ENCODE measurements around the gene TBC1D24. TPM values are rescaled to one million over a fixed set of nuclear protein-coding genes. Genes with fewer than 3 reads are reported as not detected.
"Not testable (repeated sequence)": the region's sequence is repeated elsewhere in the genome, so short reads cannot be mapped to it uniquely, and the experiment has no call there.

The TBC1D24 gene
- total and polyA plus RNA-seq, 2 experiments from 2014 or later: 5.4 to 21.0 TPM

- no peak for TF ChIP-seq ZNF462 (CRISPR knock-in tag; IDR thresholded peaks at IDR 0.05)
- no peak for TF ChIP-seq NANOG (IDR thresholded peaks at IDR 0.05; ENCODE audit: borderline replicate concordance)
- TF ChIP-seq ZNF114 (CRISPR knock-in tag; IDR thresholded peaks at IDR 0.05): no peak
- TF ChIP-seq ETS1 (IDR thresholded peaks at IDR 0.05): no peak
These were observed 59.0 kb downstream of the TBC1D24 start (continued) for GRCh38 chr16:2533912-2534311.

- not testable (repeated sequence) for DNase-seq (ENCODE audit: low spot score); H3K4me1 ChIP-seq (ENCODE audit: insufficient read depth); H3K27me3 ChIP-seq (ENCODE audit: insufficient read depth); H4K20me1 ChIP-seq (replicated peaks; ENCODE audit: insufficient read depth); H3K36me3 Mint-ChIP-seq (ENCODE audit: low read depth); H3K4me3 ChIP-seq; H3K4me2 ChIP-seq; H3K27ac ChIP-seq (ENCODE audit: low read depth); H3K9me3 Mint-ChIP-seq; H3K27ac Mint-ChIP-seq; H3K79me2 ChIP-seq (replicated peaks; ENCODE audit: insufficient read depth); H3K9me2 ChIP-seq (ENCODE audit: insufficient read depth); H3K4me3 Mint-ChIP-seq; H2AFZ ChIP-seq; ATAC-seq; H3K36me3 ChIP-seq (ENCODE audit: insufficient read depth)
- Mint-ChIP-seq H3K4me1 (peaks cover 12% of the 10 kb centered on the region), H3K27me3 (ENCODE audit: insufficient read depth, low read depth, poor library complexity) (peaks cover 25% of the 10 kb centered on the region)
- H3F3A ChIP-seq (replicated peaks; ENCODE audit: low read depth): peaks cover 17% of the 10 kb centered on the region; the same call in 1 of the 2 replicates
These were observed 59.4 kb downstream of the TBC1D24 start for GRCh38 chr16:2534335-2534734.
